KMS-11 (cell line): Measurements from ENCODE around the gene ATMIN.

ENCODE experiments used
- H2AFZ ChIP-seq: fragments of 200-600 bp; sonication (generic); 2 replicates; pipeline ENCODE4 v1.6.1; 2016; ENCODE audit warnings: antibody characterized with exemption, mixed run types, low read depth
- H3K27ac ChIP-seq: fragments of 200-600 bp; sonication (generic); 2 replicates; pipeline ENCODE4 v1.6.1; 2016; ENCODE audit warnings: mild to moderate bottlenecking, mixed run types
- H3K27me3 ChIP-seq: fragments of 200-600 bp; sonication (generic); 2 replicates; pipeline ENCODE4 v1.6.1; 2017; ENCODE audit warnings: mild to moderate bottlenecking, low read depth, mixed run types, moderate library complexity; ENCODE audit not compliant: insufficient read depth
- H3K36me3 ChIP-seq: fragments of 200-600 bp; sonication (generic); 2 replicates; pipeline ENCODE4 v1.6.1; 2017; ENCODE audit warnings: mild to moderate bottlenecking, mixed run types; ENCODE audit not compliant: insufficient read depth
- H3K4me1 ChIP-seq: fragments of 200-600 bp; sonication (generic); 2 replicates; pipeline ENCODE4 v1.6.1; 2016; ENCODE audit warnings: mild to moderate bottlenecking, low read depth, mixed run types; ENCODE audit not compliant: poor library complexity, severe bottlenecking
- H3K4me2 ChIP-seq: fragments of 200-600 bp; sonication (generic); 2 replicates; pipeline ENCODE4 v1.7.0; 2016; ENCODE audit warnings: mild to moderate bottlenecking, mixed run types
- H3K4me3 ChIP-seq: fragments of 200-600 bp; sonication (generic); IDR thresholded peaks from 2 replicates; pipeline ENCODE4 v1.6.1; 2017; ENCODE audit warnings: low read depth, low read length, mixed read lengths; ENCODE audit not compliant: insufficient read depth
- H3K79me2 ChIP-seq: fragments of 200-600 bp; sonication (generic); 2 replicates; pipeline ENCODE4 v1.6.1; 2016; ENCODE audit warnings: low read depth, mixed run types; ENCODE audit not compliant: insufficient read depth
- H3K9ac ChIP-seq: fragments of 200-600 bp; sonication (generic); 2 replicates; pipeline ENCODE4 v1.6.1; 2016; ENCODE audit warnings: mild to moderate bottlenecking, mixed run types
- H4K20me1 ChIP-seq: fragments of 200-600 bp; sonication (generic); 2 replicates; pipeline ENCODE4 v1.6.1; 2016; ENCODE audit warnings: mild to moderate bottlenecking, mixed run types; ENCODE audit not compliant: insufficient read depth
- CTCF ChIP-seq: fragments of 200-600 bp; sonication (generic); conservative IDR thresholded peaks from 2 replicates; pipeline ENCODE4 v1.6.1; 2017; ENCODE audit warnings: low read depth, mild to moderate bottlenecking, antibody characterized with exemption, low read length, moderate library complexity, mixed read lengths

Gene ATMIN

GRCh38 chr16:81001330-81001729, 34.3 kb upstream of the ATMIN start:
- no peaks in the 10 kb centered on the region for H3K36me3 ChIP-seq
- H3K27ac ChIP-seq: no peak overlapping the region
- H3K4me1 ChIP-seq: peaks cover 40% of the 10 kb centered on the region
- H3K79me2 ChIP-seq: peaks cover 99% of the 10 kb centered on the region
- H3K9ac ChIP-seq: no peak overlapping the region
- peaks cover 4% of the 10 kb centered on the region; the same call in 1 of the 2 replicates for H4K20me1 ChIP-seq
- no peak overlapping the region for H3K4me2 ChIP-seq
- no peak overlapping the region for H3K4me3 ChIP-seq
- no peak for TF ChIP-seq CTCF
- H3K27me3 ChIP-seq: no peaks in the 10 kb centered on the region
- H2AFZ ChIP-seq: no peak overlapping the region

- Histone ChIP-seq H3K27me3 (no peaks in the 10 kb centered on the region), H3K79me2 (peaks cover 91% of the 10 kb centered on the region), H3K4me3 (no peak overlapping the region), H3K4me1 (peaks cover 43% of the 10 kb centered on the region), H3K27ac (no peak overlapping the region), H2AFZ (no peak overlapping the region), H3K4me2 (no peak overlapping the region), H3K9ac (no peak overlapping the region), H4K20me1 (peaks cover 4% of the 10 kb centered on the region; the same call in 1 of the 2 replicates), H3K36me3 (no peaks in the 10 kb centered on the region)
- TF ChIP-seq CTCF: no peak
Measured at GRCh38 chr16:81003064-81003463, 32.6 kb upstream of the ATMIN start.

- no peak overlapping the region for H2AFZ ChIP-seq
- H3K9ac ChIP-seq: peak overlapping the region; percentile 3; the same call in 1 of the 2 replicates
- no peaks in the 10 kb centered on the region for H3K27me3 ChIP-seq
- peaks cover 47% of the 10 kb centered on the region for H3K4me1 ChIP-seq
- H3K79me2 ChIP-seq: peaks cover 91% of the 10 kb centered on the region
- no peaks in the 10 kb centered on the region for H3K36me3 ChIP-seq
- H4K20me1 ChIP-seq: peaks cover 4% of the 10 kb centered on the region; the same call in 1 of the 2 replicates
- no peak overlapping the region for H3K4me3 ChIP-seq
- peak overlapping the region; percentile 70 for H3K4me2 ChIP-seq
- TF ChIP-seq CTCF: no peak
- H3K27ac ChIP-seq: peak overlapping the region; percentile 14; the same call in 1 of the 2 replicates
Measured at GRCh38 chr16:81003610-81004460, 31.8 kb upstream of the ATMIN start.

GRCh38 chr16:81004646-81005353, 30.8 kb upstream of the ATMIN start:
- H2AFZ ChIP-seq: no peak overlapping the region
- peak overlapping the region; percentile 14; the same call in 1 of the 2 replicates for H3K27ac ChIP-seq
- no peak overlapping the region for H3K4me3 ChIP-seq
- H3K9ac ChIP-seq: peak overlapping the region; percentile 3; the same call in 1 of the 2 replicates
- H3K79me2 ChIP-seq: peaks cover 91% of the 10 kb centered on the region
- peaks cover 47% of the 10 kb centered on the region for H3K4me1 ChIP-seq
- no peaks in the 10 kb centered on the region; the same call in 1 of the 2 replicates for H3K36me3 ChIP-seq
- peak overlapping the region; percentile 70 for H3K4me2 ChIP-seq
- peak; percentile 80 for TF ChIP-seq CTCF
- peaks cover 8% of the 10 kb centered on the region; the same call in 1 of the 2 replicates for H4K20me1 ChIP-seq
- no peaks in the 10 kb centered on the region for H3K27me3 ChIP-seq
